SIG-M5 treated with dmso at 0.1 percent for 504 hours (cell line): ENCODE data around the gene PEBP1.
"Not testable (repeated sequence)": the region's sequence is repeated elsewhere in the genome, so short reads cannot be mapped to it uniquely, and the experiment has no call there.

Experiments
- DNase-seq: peaks from one replicate; lab custom pipeline; 2025; ENCODE audit not compliant: unreplicated experiment; lab: John Stamatoyannopoulos, UW

PEBP1 gene

DNA sequence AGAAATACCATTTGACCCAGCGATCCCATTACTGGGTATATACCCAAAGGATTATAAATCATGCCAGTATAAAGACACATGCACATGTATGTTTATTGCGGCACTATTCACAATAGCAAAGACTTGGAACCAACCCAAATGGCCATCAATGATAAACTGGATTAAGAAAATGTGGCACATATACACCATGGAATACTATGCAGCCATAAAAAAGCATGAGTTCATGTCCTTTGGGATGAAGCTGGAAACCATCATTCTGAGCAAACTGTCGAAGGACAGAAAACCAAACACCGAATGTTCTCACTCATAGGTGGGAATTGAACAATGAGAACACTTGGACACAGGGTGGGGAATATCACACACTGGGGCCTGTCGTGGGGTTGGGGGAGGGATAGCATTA, 6.5 kb upstream of the PEBP1 start:
- DNase-seq, result not testable (repeated sequence)

DNA sequence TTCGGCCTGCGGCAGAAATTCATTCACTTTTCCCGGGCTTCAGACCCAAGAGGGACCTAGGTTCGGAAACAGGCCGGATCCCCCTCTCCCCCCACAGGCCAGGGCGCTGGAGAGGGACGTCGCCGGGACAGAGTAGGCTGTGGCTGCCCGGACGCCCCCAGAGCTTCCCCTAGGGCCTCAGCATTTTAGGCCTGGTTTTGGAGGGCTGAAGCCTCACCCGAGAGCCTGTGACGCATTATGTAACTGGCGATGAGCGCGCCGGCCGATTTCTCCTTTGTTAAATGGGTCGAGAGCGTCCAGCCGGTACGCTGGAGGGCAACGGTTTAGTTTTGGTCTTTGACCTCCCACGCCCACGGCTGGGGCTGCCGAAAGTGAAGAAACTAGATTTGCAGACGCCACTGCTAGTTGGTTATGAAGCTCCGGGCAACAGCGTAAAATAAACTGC, 657 bp downstream of the PEBP1 start:
- peak; percentile 41 for DNase-seq

DNA sequence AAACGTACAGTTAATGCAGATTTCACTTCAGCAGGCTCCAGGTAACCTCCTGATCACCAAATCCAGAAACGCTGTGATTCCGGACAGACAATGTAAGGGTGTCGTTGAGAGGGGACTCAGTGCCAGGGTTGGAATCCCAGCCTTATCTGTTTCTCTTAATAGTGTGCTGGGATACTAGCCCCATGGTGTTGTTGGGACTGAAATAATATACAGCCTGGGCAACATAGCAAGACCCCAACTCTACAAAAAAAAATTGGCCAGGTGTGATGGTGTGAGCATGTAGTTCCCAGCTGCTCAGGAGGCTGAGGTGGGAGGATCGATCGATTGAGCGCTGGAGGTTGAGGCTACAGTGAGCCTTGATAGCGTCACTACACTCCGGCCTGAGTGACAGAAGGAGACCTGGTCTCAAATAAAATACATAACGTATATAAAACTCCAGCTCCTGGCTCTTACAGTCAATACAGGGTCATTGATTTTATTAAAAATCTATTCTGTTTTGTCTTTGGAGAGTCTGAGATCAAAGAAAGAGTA, 1.3 kb downstream of the PEBP1 start:
- no peak for DNase-seq

DNA sequence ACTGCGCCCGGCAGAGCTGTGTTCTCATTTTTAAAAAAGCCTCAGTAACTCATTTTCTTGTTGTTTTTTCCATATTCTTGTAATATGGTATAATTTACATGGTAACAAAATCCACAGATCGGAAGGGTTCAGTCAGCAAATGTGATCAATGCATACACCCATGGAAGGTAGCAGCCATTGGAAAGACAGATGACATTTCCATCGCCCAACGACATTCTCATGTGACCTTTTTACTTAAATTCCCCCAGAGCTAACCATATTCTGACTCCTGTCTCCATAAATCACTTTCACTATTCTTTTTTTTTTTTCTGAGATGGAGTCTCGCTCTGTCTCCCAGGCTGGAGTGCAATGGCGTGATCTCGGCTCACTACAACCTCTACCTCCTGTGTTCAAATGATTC, 4.9 kb downstream of the PEBP1 start:
- no peak for DNase-seq

DNA sequence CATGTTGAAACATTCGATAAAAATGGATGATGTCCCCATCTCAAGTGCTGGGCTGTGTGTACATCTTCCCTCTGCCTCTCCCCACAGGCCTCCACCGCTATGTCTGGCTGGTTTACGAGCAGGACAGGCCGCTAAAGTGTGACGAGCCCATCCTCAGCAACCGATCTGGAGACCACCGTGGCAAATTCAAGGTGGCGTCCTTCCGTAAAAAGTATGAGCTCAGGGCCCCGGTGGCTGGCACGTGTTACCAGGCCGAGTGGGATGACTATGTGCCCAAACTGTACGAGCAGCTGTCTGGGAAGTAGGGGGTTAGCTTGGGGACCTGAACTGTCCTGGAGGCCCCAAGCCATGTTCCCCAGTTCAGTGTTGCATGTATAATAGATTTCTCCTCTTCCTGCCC, 8.6 kb downstream of the PEBP1 start:
- DNase-seq, result no peak

DNA sequence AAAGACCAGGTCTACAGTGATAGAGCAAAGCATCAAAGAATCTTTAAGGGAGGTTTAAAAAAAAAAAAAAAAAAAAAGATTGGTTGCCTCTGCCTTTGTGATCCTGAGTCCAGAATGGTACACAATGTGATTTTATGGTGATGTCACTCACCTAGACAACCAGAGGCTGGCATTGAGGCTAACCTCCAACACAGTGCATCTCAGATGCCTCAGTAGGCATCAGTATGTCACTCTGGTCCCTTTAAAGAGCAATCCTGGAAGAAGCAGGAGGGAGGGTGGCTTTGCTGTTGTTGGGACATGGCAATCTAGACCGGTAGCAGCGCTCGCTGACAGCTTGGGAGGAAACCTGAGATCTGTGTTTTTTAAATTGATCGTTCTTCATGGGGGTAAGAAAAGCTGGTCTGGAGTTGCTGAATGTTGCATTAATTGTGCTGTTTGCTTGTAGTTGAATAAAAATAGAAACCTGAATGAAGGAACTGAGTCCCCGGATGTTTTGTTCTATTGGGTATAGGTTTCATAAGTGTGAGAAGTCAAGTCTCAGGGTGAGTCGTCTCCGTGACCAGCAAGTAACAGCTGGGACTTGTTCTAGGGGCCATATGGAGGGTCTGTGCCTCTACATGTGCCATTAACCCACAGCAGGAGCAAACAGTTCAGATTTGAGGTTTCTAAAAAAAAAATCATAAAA, 9.3 kb downstream of the PEBP1 start:
- peak; percentile 13 for DNase-seq

DNA sequence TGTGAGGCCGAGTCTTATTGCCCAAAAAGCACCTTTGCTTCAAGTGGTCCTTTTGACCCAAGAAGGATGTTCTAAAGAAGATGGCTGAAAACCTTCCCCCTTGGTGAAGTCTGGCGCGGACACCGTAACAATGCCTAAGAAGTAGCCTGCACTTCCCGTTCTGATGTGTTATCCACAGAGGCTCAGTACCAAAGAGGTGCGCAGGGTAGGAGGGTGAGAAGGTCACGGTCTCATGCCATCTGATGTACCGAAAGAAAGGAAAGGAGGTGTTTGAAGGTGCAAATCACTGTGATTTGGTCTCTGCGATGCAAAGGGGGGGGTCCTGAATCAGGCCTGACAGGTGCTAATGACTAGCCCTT, 9.9 kb downstream of the PEBP1 start:
- no peak for DNase-seq

DNA sequence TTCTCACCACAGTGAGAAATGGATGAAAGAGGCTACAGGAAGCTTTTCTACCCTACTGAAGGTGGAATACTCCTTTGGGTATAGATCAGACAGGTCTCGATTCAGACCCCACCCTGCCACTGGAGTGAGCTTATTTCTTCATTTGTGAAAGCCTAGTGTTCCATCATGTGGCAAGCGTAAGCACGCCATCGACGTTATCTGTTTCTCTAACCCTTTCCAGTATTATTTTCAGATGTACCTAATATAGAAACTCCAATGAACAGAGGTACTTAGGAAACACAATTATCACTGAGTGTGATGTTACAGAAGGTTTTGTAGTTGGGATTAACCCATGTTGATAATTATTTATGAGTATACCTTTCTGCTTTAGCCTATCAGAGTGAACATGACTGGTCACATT, 12.4 kb downstream of the PEBP1 start:
- no peak for DNase-seq

DNA sequence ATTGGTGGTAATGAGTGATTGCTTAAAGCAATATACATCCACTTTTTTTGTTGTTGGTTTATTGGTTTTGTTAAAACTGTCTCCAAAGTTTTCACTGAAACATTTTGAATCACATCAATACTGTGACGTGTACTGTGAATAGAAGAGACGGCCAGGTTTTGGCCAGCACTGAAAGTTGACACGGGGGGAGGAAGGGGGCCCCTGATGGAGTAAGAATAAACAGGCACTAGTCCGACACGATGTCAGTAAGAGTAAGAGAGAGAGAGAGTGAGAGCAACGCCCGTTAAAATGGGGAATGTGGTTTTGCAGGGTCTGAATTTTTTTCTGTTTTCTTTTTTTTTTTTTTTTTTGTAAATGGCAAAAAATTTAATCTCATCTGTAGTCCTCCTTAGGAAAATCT, 14.7 kb downstream of the PEBP1 start:
- no peak for DNase-seq

DNA sequence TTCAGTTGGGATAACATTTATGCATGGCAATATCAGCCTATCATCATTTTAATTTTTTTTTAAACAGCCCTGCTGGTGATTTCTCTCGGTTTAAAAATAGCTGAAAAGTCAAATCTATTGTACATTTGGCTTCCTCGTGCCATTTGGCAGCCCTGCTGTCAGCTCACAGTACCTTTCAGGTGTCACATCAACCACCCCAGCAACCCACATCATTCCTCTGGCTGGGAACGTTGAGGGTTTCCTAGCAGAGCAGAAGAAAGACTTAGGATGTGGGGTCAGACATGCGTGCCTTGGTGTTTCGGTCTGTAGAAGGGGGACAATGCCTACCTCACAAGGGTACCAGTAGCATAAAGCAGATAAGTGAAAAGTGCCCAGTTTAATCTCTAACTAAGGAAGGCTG, 15.8 kb downstream of the PEBP1 start:
- DNase-seq, result no peak

DNA sequence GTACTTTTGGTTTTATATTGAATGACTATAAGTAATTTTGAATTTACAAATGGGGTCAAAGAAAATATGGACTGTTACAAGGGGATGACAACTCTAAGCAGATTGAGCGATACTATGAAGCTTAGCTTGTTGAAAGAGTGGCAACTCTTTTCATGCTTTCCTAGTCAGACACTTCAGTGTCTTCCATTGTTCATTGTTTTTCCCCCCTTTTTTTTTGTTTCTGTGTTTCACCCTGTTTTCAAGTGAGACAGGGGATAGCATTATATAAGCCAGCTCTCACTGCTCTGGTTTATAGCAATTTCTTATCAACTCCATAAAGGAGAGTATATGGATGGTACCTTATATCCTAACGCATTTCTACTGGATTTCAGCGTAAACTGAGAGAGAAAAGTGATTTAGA, 24.6 kb downstream of the PEBP1 start:
- DNase-seq, result no peak

DNA sequence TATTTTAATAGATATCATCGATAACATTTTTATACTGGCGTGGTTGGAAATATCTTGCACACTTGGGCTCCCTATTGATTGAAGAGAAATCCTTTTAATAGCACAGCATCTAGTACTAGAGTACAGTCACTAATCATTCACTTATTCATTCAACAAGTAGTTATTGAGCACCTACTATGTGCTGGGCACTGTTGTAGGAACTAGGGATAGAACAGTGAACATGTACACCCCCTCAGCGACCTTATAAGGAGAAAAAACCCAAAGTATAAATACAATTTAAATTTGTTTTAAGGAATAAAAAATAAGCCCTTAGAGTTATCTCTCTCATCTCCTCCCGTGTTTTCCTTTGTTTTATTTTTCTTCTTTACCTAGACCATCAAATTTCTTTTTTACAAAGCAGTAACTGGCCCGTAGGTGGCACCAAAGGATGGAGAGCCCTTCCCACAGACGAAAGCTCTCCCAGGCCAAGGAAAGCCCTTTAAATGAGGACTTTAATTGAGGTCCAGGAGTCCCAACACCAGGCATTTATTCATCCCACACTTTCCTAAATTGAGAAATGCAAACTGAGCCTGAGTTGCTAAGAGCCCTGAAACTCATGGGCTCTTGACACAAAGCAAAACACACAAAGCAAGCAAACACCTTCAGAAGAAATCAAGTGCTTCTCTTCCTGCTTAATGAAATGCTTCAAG, 29.0 kb downstream of the PEBP1 start:
- peak; percentile 19 for DNase-seq

DNA sequence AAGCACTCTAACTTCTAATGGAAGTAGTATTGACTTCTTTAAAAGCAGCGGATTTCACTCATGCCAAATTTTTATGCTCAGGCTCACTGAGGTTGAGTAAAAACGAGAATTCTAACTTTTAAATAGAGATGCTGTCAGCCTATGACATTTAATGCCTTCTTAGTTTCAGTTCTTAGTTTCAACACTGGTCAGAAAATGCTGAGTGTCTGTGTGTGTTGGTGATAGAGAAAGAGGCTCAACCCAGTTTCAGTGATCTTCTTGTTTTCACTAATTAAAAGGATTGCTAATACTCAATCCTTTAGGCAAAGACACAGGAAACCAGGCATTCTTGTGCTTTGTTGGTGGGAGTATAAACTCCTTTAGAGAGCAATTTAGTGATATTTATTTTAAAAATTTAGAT, 31.0 kb downstream of the PEBP1 start:
- DNase-seq, result peak; percentile 22

DNA sequence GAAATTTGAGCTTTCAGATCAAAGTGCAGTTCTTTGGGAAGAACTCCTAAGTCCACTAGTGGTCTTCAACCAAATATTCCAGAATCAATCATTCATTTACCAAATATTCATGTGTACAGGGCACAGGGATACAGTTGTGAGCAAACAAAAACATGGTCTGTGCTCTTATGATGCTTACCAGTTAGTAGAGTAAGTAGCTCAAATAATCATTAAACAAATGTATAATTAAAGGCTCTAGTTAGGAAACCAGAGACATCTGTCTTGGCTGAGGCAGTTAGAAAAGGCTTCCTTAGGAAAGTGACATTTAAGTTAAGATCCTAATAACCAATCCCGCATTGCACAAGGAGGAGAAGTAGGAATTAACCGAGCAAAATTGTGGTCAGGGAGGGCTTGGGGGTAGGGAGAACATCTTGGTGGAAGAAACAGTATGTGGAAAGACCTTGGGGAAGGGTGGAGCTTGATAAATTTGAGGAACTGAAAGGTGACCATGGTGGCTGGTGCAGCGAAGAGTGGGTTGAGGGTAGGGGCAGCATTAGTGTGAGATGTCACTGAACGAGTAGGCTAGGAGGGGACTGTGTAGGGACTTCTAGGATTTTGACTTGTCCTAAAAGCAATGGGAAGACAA, 40.0 kb downstream of the PEBP1 start:
- DNase-seq, result peak; percentile 98

DNA sequence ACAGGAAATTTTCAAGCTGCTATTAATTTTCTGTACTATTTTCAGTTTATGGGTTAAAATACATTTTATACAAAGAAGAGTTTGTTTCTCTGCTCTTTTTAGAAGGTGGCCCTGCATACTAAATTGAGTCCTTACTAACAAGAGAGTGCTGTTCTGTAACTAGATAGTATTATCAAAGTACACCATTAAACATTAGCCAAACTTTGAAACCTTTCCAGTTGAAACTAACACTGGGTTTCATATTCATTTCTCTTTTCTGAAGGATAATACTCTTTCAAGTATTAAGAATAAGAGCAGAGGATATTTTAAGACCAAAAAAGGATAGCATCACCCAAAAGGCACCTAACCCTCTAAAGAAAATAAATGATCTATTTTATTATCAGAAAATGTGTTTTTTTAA, 47.2 kb downstream of the PEBP1 start:
- DNase-seq, result no peak

DNA sequence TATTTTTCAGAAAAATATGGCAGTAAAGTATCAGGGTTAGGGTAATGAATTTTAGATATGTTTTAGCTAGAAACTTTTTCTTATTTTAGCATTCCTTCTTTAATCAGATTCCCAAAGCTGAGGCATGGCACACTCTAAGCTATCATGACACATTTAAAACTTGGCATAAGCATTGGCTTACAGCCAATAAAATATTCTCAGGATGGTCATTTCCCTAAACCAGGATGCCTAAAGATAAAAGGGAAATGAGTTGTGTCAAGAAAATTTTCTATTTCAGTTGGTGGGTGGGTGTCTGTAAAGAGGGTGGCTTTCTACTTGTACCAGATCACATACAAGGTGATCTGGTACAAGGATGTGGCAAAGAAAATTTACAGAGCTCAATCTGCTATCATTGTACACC, 47.8 kb downstream of the PEBP1 start:
- DNase-seq, result no peak

DNA sequence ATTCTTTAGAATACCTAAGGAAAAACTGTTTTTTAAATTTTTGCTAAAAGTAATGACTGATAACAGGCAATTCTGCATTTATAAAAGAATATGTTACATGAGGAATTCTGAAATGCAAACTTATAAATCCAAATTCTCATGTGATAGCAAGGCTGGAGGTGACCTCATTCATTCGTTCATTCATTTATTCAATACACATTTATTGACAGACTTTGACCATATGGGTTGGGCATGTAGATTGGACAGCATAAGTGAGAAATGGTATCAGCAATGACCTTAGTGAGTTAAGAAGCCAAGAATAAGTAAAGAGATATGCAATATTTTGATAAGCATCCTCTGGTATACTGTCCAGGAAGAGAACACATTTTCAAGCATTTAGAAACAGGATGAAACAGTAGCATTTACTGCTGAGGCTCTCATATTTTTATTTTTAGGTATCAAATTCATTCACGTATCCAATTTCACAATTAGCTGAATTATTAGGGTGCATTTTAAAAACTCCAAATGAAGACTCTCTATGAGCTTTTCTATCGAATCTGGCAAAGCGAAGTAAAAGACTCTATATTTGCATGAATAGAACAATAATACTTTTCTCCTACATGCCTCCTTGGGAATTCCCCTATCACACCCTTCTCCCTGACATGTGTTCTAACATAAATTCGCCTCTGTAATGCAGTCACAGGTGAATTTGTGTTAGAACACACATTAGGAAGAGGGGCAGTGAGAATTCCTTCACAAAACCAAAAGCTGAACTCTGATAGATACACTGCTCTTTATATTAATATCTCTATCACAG, 49.9 kb downstream of the PEBP1 start:
- DNase-seq, result no peak

DNA sequence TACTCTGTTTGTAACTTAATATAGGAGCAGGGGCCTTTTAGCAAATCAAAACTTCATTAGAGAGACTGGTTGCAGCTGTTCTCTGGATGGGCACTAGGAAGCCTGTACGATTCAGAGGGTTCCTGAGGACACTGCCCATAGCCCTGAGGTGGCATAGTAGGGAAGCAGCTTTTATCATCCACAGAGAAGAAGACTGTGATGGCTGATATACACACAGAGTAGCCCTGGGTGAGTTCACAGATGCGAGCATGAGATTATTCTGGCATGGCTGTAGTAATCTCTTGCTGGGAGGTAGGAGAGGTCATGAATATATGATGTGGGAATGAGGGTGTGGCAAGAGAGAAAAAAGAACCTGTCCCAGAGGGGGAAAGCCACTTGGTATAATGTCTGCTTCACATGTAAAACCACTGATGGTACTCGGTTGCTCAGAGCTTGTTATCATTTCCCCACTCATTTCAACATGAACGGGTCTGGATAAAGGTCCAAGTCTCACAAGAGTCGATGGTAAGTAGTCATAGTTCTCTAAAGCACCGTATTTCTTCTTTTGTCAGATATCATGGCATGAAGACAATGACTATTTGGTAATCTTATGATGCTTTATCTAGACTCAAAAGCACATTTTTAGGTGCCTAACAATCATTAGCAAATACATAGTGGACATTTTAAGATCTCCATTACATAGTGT, 52.0 kb downstream of the PEBP1 start:
- DNase-seq, result no peak

DNA sequence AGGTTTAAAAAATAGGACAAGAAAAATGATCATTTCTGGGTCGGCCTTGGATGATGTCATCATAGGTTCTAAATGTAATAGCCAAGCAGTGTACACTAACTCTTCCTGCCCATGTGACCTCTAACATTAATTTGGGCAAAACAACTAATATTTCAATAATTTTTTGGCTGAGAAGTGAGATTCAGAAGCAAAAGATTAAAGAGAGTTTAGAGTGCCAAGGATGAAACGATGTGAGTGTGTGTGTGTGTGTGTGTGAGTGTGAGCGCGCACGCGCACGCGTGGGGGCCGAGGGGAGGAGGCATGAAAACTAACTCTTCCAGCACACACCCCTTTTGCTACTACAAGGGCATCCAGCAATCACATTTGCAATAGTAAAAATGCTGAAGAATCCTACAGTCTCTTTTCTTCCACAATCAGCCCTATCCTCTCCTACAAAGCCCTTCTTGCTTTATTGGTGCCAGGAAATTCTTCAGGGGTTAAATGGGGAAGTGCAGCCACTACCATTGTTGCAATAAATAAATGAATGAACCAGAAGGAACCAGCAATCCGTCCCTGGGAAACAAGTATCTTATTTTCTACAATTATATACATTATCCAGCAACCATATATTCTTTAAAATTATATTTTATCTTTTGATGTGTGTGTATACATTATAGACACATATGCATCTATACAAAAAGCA, 52.9 kb downstream of the PEBP1 start:
- DNase-seq, result peak; percentile 16

DNA sequence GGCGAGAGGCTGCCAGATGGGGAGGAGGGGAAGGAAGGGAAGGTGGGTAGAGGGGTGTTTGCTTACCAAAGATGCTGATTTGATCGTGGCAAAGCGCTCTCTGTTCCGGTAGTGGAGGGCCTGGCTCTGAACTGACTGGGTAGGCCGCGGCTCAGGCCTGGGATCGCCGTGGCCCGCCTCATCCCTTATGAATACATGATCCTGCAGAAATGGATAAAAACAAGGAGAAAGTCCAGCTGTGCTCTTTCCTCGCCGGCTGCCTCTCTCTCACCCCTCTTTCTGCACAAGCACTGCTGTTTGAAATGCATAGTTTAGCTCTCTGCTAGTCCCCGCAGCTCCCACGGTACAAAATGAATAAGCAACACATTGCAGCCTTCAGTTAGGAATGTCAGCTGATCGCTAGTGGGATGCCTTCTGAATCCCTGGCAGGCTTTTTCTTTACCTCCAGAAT, 53.8 kb downstream of the PEBP1 start:
- DNase-seq, result no peak
